ENCODE data around the gene MLN. TPM values are rescaled to one million over a fixed set of nuclear protein-coding genes. Genes with fewer than 3 reads are reported as not detected.

MLN gene
- total and polyA plus RNA-seq, 2 donors (not counting 3 experiments of a cell fraction or from before 2014, with no cell fraction given) = not detected

DNA sequence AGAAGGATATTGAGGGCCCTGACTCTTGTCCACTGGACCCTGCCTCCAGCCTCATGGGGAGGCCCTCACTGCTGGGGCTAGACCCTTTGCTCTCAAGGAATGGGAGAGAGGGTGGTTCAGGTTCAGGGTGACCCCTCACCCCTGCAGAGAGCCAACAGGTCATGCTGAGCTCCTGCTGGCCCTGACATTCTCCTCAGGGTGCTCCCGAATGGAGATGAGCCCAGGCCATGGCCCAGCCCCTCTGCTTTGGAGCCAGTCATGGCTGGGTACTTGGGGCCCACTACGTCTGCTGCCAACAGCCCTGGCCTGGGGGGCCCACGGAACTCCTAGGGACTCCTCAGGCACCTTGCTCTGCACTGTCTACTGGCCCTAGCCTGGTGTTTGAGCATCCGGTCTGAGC lies 49.2 kb upstream of the MLN start:
- no peak overlapping the region for H2AFZ ChIP-seq (ENCODE audit: low read depth, low read length)
- H3K9me3 ChIP-seq (replicated peaks; ENCODE audit: control insufficient read depth, insufficient read depth, low read length) = no peaks in the 10 kb centered on the region
- H3K27ac ChIP-seq (ENCODE audit: insufficient read depth, low read depth, low read length) = no peak overlapping the region
- dilution Hi-C loops (cut with MboI; ENCODE audit: extremely low pct_ligation_motif_present, low sequenced_read_pairs) = no loop called here
- intact Hi-C loops (cut with micrococcal nuclease) = no loop called here
- no TSS peak for BruUV-seq (replicated peaks)
- no peaks in the 10 kb centered on the region for H3K36me3 ChIP-seq (ENCODE audit: control insufficient read depth in 2 of 2, extremely low read depth in 1 of 2, insufficient read depth in 2 of 2, low read length in 2 of 2)
- FAIRE-seq (no peak), DNase-seq (ENCODE audit: low read depth, low spot score) (no peak)
- H3K4me2 ChIP-seq (ENCODE audit: insufficient read depth, low read length) = no peak overlapping the region
- H4K20me1 ChIP-seq (replicated peaks; ENCODE audit: control insufficient read depth, extremely low read depth, insufficient read depth, low read length) = no peaks in the 10 kb centered on the region
- no peak for TF ChIP-seq GATA2 (IDR thresholded peaks at IDR 0.05; ENCODE audit: insufficient read depth, insufficient read length, low read depth, low read length)
- no peak for TF ChIP-seq POLR2AphosphoS5 (IDR thresholded peaks at IDR 0.05; ENCODE audit: insufficient read depth, low read depth, low read length)
- TF ChIP-seq, protein P1, sequence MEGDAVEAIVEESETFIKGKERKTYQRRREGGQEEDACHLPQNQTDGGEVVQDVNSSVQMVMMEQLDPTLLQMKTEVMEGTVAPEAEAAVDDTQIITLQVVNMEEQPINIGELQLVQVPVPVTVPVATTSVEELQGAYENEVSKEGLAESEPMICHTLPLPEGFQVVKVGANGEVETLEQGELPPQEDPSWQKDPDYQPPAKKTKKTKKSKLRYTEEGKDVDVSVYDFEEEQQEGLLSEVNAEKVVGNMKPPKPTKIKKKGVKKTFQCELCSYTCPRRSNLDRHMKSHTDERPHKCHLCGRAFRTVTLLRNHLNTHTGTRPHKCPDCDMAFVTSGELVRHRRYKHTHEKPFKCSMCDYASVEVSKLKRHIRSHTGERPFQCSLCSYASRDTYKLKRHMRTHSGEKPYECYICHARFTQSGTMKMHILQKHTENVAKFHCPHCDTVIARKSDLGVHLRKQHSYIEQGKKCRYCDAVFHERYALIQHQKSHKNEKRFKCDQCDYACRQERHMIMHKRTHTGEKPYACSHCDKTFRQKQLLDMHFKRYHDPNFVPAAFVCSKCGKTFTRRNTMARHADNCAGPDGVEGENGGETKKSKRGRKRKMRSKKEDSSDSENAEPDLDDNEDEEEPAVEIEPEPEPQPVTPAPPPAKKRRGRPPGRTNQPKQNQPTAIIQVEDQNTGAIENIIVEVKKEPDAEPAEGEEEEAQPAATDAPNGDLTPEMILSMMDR (IDR thresholded peaks at IDR 0.05; ENCODE audit: extremely low read depth in 1 of 2, insufficient read depth in 1 of 2, low read depth in 1 of 2, low read length in 2 of 2) = no peak
- no peak for TF ChIP-seq EZH2 (IDR thresholded peaks at IDR 0.05; ENCODE audit: borderline replicate concordance, low read depth, low read length, severe bottlenecking)
- no peak for TF ChIP-seq JUN (IDR thresholded peaks at IDR 0.05; ENCODE audit: borderline replicate concordance, insufficient read depth, insufficient read length, low read depth)
- no peak for TF ChIP-seq MYC (IDR thresholded peaks at IDR 0.05; ENCODE audit: low read depth, low read length)
- no peak for TF ChIP-seq FOS (IDR thresholded peaks at IDR 0.05; ENCODE audit: borderline replicate concordance, insufficient read depth, low read length)
- no peak for TF ChIP-seq POLR2A (IDR thresholded peaks at IDR 0.05; ENCODE audit: low read depth, low read length)
- TF ChIP-seq, protein P2, sequence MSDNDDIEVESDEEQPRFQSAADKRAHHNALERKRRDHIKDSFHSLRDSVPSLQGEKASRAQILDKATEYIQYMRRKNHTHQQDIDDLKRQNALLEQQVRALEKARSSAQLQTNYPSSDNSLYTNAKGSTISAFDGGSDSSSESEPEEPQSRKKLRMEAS (IDR thresholded peaks at IDR 0.05; ENCODE audit: insufficient read depth, insufficient read length) = no peak
- no peaks in the 10 kb centered on the region for H3K9me1 ChIP-seq (replicated peaks; ENCODE audit: control insufficient read depth, extremely low read depth, insufficient read depth, low read length)
- no peaks in the 10 kb centered on the region for H3K79me2 ChIP-seq (ENCODE audit: control insufficient read depth, insufficient read depth, low read length)
- H3K4me3 ChIP-seq (replicated peaks in 1 of 3; ENCODE audit: insufficient read depth in 1 of 3, low read depth in 1 of 3, low read length in 3 of 3) = no peak overlapping the region
- ChIA-PET POLR2A (no interaction called here), CTCF (interaction anchor here (0.6 kb wide), 1 partner anchor 21 kb away, joined by 3 read pairs; no protein-coding TSS in a partner anchor)
- H3K4me1 ChIP-seq (ENCODE audit: control insufficient read depth, extremely low read depth, insufficient read depth, low read length) = no peaks in the 10 kb centered on the region
- no peak overlapping the region for H3K9ac ChIP-seq (replicated peaks; ENCODE audit: extremely low read depth, insufficient read depth, low read length)
- H3K27me3 ChIP-seq (ENCODE audit: control insufficient read depth in 2 of 2, insufficient read depth in 2 of 2, low read length in 2 of 2) = peaks cover 8 to 13% of the 10 kb centered on the region in 2 experiments
